ENCODE results near the gene ZNF575.

Gene ZNF575

GRCh38 chr19:43574424-43575155 lies 41.6 kb downstream of the ZNF575 start:
- no peak for DNase-seq (ENCODE audit: low spot score)

DNA sequence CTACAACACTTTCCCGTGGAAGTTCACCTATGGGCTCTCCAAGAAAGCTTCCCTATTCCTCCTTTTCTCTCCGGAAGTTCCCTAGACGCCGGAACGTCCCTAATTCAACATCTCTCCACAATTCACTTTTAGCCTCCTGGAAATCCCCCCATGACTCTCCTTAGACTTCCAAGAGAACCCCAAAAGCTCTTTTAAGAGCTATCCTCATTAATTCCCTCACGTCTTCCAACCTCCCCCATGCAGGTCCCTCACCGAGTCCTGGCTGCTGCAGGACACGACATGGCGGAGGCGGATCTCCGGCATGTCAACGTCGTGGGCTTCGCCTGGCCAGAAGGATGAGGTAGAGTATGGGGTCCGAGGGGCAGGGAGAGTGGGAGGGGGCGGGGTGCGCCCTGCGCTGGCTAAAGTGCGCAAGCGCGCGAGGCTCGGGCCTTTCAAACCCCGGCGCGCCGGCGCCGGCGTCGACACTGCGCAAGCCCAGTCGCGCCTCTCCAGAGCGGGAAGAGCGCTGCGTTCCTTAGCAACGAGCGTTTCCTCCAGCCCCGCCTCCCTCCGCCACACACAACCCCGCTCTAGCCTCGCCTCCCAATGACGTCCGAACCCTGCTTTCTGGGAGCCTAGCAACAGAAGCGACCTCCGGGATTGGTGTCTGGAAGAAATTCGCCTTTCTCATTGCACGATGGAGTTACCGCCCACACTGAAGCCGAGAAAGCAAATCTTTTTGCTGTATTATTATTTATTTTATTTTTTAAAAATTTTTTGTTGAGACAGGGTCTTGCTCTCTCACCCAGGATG lies 42.4 kb downstream of the ZNF575 start, which contains the start of the genes PINLYP and XRCC1:
Gene PINLYP, plus strand, starts transcription at position 646 of the 795 bp plus-strand sequence. CDS start 1,391 bp downstream, outside the sequence.
Gene XRCC1, minus strand, starts transcription at position 372 of the 795 bp plus-strand sequence. Its CDS starts 69 bp downstream, at position 303.
- peak; percentile 98 for DNase-seq (ENCODE audit: low spot score)

- DNase-seq (ENCODE audit: low spot score), result no peak
Measured at GRCh38 chr19:43575955-43576878, 43.2 kb downstream of the ZNF575 start.

- DNase-seq (ENCODE audit: low spot score), result no peak
Measured at GRCh38 chr19:43578787-43579186, 45.8 kb downstream of the ZNF575 start.

DNA sequence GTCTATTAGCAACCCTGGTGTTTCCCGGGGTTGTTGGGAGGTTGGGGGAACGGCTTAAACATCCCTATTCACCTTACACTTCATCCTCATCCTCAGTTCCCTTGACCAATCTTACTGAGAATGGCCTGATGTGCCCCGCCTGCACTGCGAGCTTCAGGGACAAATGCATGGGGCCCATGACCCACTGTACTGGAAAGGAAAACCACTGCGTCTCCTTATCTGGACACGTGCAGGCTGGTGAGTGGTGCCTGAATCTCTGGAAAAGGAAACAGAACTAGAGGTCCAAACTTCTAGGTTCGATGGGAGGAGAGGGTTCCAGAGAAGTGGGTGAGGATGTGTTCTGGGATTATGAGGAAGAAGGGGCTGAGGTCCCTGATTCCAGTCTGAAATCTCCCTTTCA lies 48.5 kb downstream of the ZNF575 start:
- no peak for DNase-seq (ENCODE audit: low spot score)

- DNase-seq (ENCODE audit: low spot score), result no peak
Measured at GRCh38 chr19:43582495-43582894, 49.5 kb downstream of the ZNF575 start.

DNA sequence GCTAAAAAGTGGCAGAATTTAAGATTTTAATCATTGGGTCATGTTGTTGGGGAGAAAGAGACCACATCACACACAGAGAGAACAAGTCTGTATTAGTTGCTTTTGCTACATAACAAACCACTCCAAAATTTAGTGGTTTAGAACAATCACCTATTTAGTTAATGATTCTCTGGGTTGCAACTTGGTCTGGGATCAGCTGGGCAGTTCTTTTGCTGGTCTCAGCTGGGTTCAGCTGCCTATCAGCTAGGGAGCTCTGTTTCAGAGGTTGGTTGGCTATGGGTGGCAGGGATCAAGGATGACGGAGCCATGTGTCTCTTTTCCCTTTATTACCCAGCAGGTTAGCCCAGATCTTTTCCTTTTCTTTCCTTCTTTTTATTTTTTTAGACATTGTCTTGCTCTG lies 51.5 kb downstream of the ZNF575 start:
- DNase-seq (ENCODE audit: low spot score), result no peak
